B cell (primary cell): Measurements from ENCODE around the gene NUP210L. TPM values are rescaled to one million over a fixed set of nuclear protein-coding genes. Genes with fewer than 3 reads are reported as not detected.

Experiments
- ATAC-seq: fragments of 200-7000 bp; cut with Tn5 transposase; one replicate; pipeline ENCODE4 v1.10.0; 2021; ENCODE audit warnings: low read depth, mild to moderate bottlenecking, moderate number of reproducible peaks, moderate library complexity
- CTCF ChIA-PET: fragments of 350-600 bp; sonication (Branson Sonifier 250); formaldehyde crosslinking; loops from one replicate; lab custom pipeline; 2021; ENCODE audit warnings: antibody characterized with exemption, inconsistent platforms; lab: Charles Lee
- POLR2A ChIA-PET: fragments of 350-600 bp; sonication (Branson Sonifier 250); formaldehyde crosslinking; loops from one replicate; lab custom pipeline; 2021; ENCODE audit warnings: antibody characterized with exemption; lab: Charles Lee
- DNase-seq: peaks from one replicate; pipeline ENCODE4 v3.0.0; 2013
- H2AFZ ChIP-seq: 2 replicates; pipeline ENCODE4 v1.6.1; 2012; ENCODE audit warnings: mild to moderate bottlenecking, low read depth, low read length; ENCODE audit not compliant: insufficient read depth, poor library complexity, severe bottlenecking
- H3K27ac ChIP-seq, 2 donors: 1 replicate in 1 of 2; 2 replicates in 1 of 2; pipeline ENCODE4 v1.5.1; 2012 to 2013; ENCODE audit warnings: low read length in 2 of 2, mild to moderate bottlenecking in 2 of 2, moderate library complexity in 1 of 2
- H3K27me3 ChIP-seq, 4 experiments: fragments of 200-600 bp in 1 of 4; sonication (generic) in 1 of 4; replicated peaks in 1 of 4; 1 replicate in 2 of 4; 2 replicates in 2 of 4; pipeline versions ENCODE4 v1.6.1 to v1.7.0; 2013 to 2016; ENCODE audit warnings: low read length in 3 of 4, mild to moderate bottlenecking in 2 of 4, mixed read lengths in 1 of 4, moderate library complexity in 1 of 4; ENCODE audit not compliant: insufficient read depth in 4 of 4, control insufficient read depth in 3 of 4; ENCODE audit errors: control extremely low read depth in 1 of 4
- H3K36me3 ChIP-seq, 2 experiments: replicated peaks in 1 of 2; 1 replicate in 1 of 2; 2 replicates in 1 of 2; pipeline versions ENCODE4 v1.6.1 to v1.7.1; 2013; ENCODE audit warnings: low read length in 1 of 2; ENCODE audit not compliant: insufficient read depth in 2 of 2, control insufficient read depth in 1 of 2; ENCODE audit errors: control extremely low read depth in 1 of 2, extremely low read depth in 1 of 2
- H3K4me1 ChIP-seq, 2 donors: fragments of 200-600 bp in 1 of 2; sonication (generic) in 1 of 2; 1 replicate in 1 of 2; 2 replicates in 1 of 2; pipeline versions ENCODE4 v1.5.1 to v1.6.1; 2013 to 2017; ENCODE audit warnings: low read length in 2 of 2; ENCODE audit not compliant: control insufficient read depth in 2 of 2, insufficient read depth in 2 of 2
- H3K4me2 ChIP-seq: replicated peaks from 2 replicates; pipeline ENCODE3; 2012; ENCODE audit warnings: mild to moderate bottlenecking, low read depth, low read length; ENCODE audit not compliant: poor library complexity, severe bottlenecking
- H3K4me3 ChIP-seq, 5 experiments: fragments of 200-600 bp in 1 of 5; sonication (generic) in 1 of 5; 1 replicate in 3 of 5; 2 replicates in 2 of 5; pipeline versions ENCODE4 v1.5.1 to v1.7.0; 2011 to 2016; ENCODE audit warnings: low read length in 4 of 5, mild to moderate bottlenecking in 4 of 5, low read depth in 2 of 5, control low read depth in 1 of 5, moderate library complexity in 1 of 5; ENCODE audit not compliant: insufficient read depth in 1 of 5; ENCODE audit errors: control extremely low read depth in 1 of 5, extremely low read depth in 1 of 5
- H3K79me2 ChIP-seq: fragments of 200-600 bp; sonication (generic); one replicate; pipeline ENCODE4 v1.6.0; 2016; ENCODE audit warnings: low read length; ENCODE audit not compliant: control insufficient read depth, insufficient read depth
- H3K9ac ChIP-seq: fragments of 200-600 bp; sonication (generic); 2 replicates; pipeline ENCODE4 v1.6.1; 2017; ENCODE audit warnings: mild to moderate bottlenecking, low read length, moderate library complexity
- H3K9me3 ChIP-seq, 3 donors: one replicate each; pipeline versions ENCODE4 v1.6.1 to v1.7.1; 2013; ENCODE audit warnings: low read length in 2 of 3; ENCODE audit not compliant: control insufficient read depth in 2 of 3, insufficient read depth in 1 of 3; ENCODE audit errors: control extremely low read depth in 1 of 3
- H4K20me1 ChIP-seq: 2 replicates; pipeline ENCODE4 v1.6.0; 2012; ENCODE audit warnings: mild to moderate bottlenecking, low read length; ENCODE audit not compliant: insufficient read depth, control insufficient read depth, poor library complexity, severe bottlenecking
- H3K27ac Mint-ChIP-seq: one replicate; pipeline ENCODE4 v1.8.0; 2021; ENCODE audit warnings: mixed read lengths
- H3K27me3 Mint-ChIP-seq: one replicate; pipeline ENCODE4 v1.8.0; 2021; ENCODE audit warnings: mixed read lengths
- H3K4me1 Mint-ChIP-seq: one replicate; pipeline ENCODE4 v1.8.0; 2021; ENCODE audit warnings: mixed read lengths
- H3K4me3 Mint-ChIP-seq: one replicate; pipeline ENCODE4 v1.8.0; 2021; ENCODE audit warnings: mixed read lengths
- H3K9me3 Mint-ChIP-seq: one replicate; pipeline ENCODE4 v1.8.0; 2022; ENCODE audit warnings: mixed read lengths; ENCODE audit not compliant: insufficient read depth
- EZH2 ChIP-seq: IDR thresholded peaks from 2 replicates; pipeline ENCODE4 v1.6.1; 2012; ENCODE audit warnings: borderline replicate concordance, low read depth, mild to moderate bottlenecking, moderate library complexity, low read length; ENCODE audit not compliant: insufficient read depth, poor library complexity, severe bottlenecking
- WGBS: methylation state at CpG from one replicate; pipeline ENCODE4 v1.1.5; 2013; ENCODE audit warnings: missing lambda C conversion rate; ENCODE audit not compliant: insufficient coverage; 5-methylcytosine and 5-hydroxymethylcytosine counted together
- intact Hi-C: fragments of 100-400 bp; cut with micrococcal nuclease; formaldehyde crosslinking; loops from one replicate; pipeline ENCODE4 v1.10.0; 2022
- polyA plus RNA-seq: library from polyadenylated mRNA; depleted of rRNA; stranded (reverse); fragments of >200 nt; gene quantifications from 2 replicates; pipeline ENCODE4 v1.2.3, GENCODE V29; 2012
- total RNA-seq, 2 donors: library from RNA; stranded (reverse); fragments of 120-200 nt in 1 of 2; gene quantifications; 1 replicate in 1 of 2; 2 replicates in 1 of 2; pipeline versions ENCODE4 v1.2.3 to v1.2.4, GENCODE V29; 2013 to 2022
- TF ChIP-seq, protein P1 (sequence below): fragments of 200-600 bp; IDR thresholded peaks from one replicate; pipeline ENCODE4 v1.8.0; 2022; ENCODE audit warnings: antibody characterized with exemption, mild to moderate bottlenecking

The NUP210L gene
- total and polyA plus RNA-seq, 2 donors (not counting 1 experiment from before 2014, with no cell fraction given), result 0.04 to 0.20 TPM

DNA sequence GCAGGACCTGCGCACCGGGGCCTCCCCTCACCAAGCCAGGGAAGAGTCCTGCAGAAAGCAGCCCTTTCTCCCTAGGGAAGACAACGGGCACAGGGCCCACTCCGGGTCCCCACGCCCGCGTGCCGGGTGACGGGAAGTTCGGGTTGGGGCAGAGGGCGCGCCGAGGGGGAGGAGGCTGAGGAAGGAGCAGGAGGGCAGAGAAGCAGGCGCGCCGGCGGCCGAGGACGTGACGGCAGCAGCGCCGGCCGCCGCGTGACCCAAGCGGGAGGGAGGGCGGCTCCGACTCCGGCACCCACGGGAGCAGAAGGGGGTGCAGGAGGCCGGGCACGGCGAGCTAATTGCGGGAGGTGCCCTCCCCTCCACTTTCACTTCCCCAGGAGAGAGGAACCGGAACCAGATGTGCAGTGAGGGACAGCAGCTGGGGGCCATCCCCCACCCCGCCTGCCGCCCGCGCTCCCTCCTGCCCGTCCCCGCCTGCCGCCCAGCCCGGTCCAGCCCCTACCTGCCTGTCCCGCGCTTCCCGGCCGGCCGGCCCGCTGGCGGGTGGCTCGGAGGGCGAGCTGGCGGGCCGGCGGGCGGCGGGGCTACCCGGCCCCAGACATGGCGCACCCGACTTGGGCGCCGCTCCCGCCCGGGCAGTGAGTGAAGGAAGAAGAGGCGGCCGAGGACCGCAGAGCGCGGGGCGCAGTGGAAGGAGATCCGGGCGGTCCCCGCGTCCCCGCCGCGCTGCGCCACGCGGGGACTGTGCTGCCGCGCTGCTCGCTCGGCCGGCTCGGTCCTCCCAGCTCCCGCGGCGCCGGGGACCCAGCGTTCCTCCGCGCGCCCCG is 208.9 kb downstream of the NUP210L start:
- CTCF ChIA-PET, result interaction anchor here (0.6 to 5.9 kb wide), 26 partner anchors 12 to 380 kb away, joined by 3 to 65 read pairs (median 4); partner anchors contain the start of genes CREB3L4, CRTC2, GATAD2B and JTB
- H3K27me3 Mint-ChIP-seq, result no peaks in the 10 kb centered on the region
- Histone ChIP-seq H3K27me3 (no peaks in the 10 kb centered on the region), H3K27ac (peak overlapping the region; percentile 91 to 98), H3K4me2 (peak overlapping the region; percentile 89), H2AFZ (peak overlapping the region; percentile 53), H3K9me3 (no peaks in the 10 kb centered on the region), H3K4me1 (peaks cover 36 to 57% of the 10 kb centered on the region in 2 donors), H3K4me3 (peak overlapping the region; percentile 54 to 95 (median 85)), H3K36me3 (peaks cover 10 to 60% of the 10 kb centered on the region in 2 experiments), H3K79me2 (peaks cover 55% of the 10 kb centered on the region), H4K20me1 (peaks cover 54% of the 10 kb centered on the region), H3K9ac (peak overlapping the region; percentile 89)
- no peak for TF ChIP-seq EZH2
- TF ChIP-seq, protein P1, sequence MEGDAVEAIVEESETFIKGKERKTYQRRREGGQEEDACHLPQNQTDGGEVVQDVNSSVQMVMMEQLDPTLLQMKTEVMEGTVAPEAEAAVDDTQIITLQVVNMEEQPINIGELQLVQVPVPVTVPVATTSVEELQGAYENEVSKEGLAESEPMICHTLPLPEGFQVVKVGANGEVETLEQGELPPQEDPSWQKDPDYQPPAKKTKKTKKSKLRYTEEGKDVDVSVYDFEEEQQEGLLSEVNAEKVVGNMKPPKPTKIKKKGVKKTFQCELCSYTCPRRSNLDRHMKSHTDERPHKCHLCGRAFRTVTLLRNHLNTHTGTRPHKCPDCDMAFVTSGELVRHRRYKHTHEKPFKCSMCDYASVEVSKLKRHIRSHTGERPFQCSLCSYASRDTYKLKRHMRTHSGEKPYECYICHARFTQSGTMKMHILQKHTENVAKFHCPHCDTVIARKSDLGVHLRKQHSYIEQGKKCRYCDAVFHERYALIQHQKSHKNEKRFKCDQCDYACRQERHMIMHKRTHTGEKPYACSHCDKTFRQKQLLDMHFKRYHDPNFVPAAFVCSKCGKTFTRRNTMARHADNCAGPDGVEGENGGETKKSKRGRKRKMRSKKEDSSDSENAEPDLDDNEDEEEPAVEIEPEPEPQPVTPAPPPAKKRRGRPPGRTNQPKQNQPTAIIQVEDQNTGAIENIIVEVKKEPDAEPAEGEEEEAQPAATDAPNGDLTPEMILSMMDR, result no peak
- under 1% methylated on average over 95 of the region's 95 CpGs for WGBS
- ATAC-seq, result peak; percentile 71
- peak; percentile 98 for DNase-seq
- H3K27ac Mint-ChIP-seq, result peak overlapping the region; percentile 96
- H3K4me3 Mint-ChIP-seq, result peak overlapping the region; percentile 94
- no peaks in the 10 kb centered on the region for H3K9me3 Mint-ChIP-seq
- POLR2A ChIA-PET, result interaction anchor here (0.5 to 4.4 kb wide), 19 partner anchors 8 to 1962 kb away, joined by 3 to 124 read pairs (median 6); partner anchors contain the start of genes CHTOP, CREB3L4, CRTC2 and GATAD2B
- H3K4me1 Mint-ChIP-seq, result peaks cover 56% of the 10 kb centered on the region
- intact Hi-C loops, result loop anchor here (1.0 to 5.0 kb wide), 11 partner anchors 12 to 275 kb away; partner anchors contain the start of genes CREB3L4, CRTC2, INTS3 and RPS27
